ENCODE data around the gene BET1L.
"Not testable (repeated sequence)": the region's sequence is repeated elsewhere in the genome, so short reads cannot be mapped to it uniquely, and the experiment has no call there.

The BET1L gene

GRCh38 chr11:180242-180641 is 27.0 kb downstream of the BET1L start:
- intact Hi-C loops (cut with DNase I); DNase-seq: not testable (repeated sequence)

Measured in head of caudate nucleus (tissue), 42 donors.